Measurements from ENCODE around the gene TMEM120B.

Gene TMEM120B

GRCh38 chr12:121769297-121769830 is 56.8 kb downstream of the TMEM120B start:
- CTCF ChIA-PET, result no interaction called here
- no peak for TF ChIP-seq FOXK2 (IDR thresholded peaks at IDR 0.05)
- TF ChIP-seq ZNF384 (IDR thresholded peaks at IDR 0.05), result no peak
- TF ChIP-seq CTBP1 (IDR thresholded peaks at IDR 0.05; ENCODE audit: borderline replicate concordance), result no peak
- TF ChIP-seq ELF4 (IDR thresholded peaks at IDR 0.05), result no peak
- TF ChIP-seq NFRKB (IDR thresholded peaks at IDR 0.05), result no peak
- TF ChIP-seq SP1 (IDR thresholded peaks at IDR 0.05), result no peak
- no peak for TF ChIP-seq TARDBP (IDR thresholded peaks at IDR 0.05)
- no peak for TF ChIP-seq SUZ12 (IDR thresholded peaks at IDR 0.05)
- DNase-seq (ENCODE audit: extremely low spot score), result no peak
- POLR2A ChIA-PET, result no interaction called here

DNA sequence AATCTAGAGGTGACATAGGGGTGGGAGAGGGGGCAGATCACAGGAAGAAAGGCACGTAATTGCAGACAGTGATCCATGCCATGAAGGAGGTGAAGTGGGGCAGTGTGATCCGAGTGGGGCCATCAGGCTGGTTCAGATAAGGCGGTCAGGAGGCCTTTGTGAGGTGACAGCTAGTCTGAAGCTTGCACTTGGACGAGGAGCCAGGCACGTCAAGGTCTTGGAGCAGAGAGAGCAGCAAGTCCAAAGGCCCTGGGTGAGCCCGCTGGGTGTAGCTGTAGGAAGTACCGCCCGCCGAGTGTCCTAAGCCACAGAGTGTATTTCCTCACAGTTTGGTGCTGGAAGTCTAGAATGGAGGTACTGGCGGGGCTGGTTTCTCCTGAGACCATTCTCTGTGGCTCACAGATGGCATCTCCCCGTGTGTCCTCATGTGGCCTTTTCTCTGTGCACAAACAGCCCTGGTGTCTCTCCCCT is 57.3 kb downstream of the TMEM120B start:
- TF ChIP-seq L3MBTL2 (conservative IDR thresholded peaks at IDR 0.05), result no peak
- TF ChIP-seq FOXA1 (IDR thresholded peaks at IDR 0.05), result no peak
- TF ChIP-seq SUZ12 (IDR thresholded peaks at IDR 0.05), result no peak
- no peak for TF ChIP-seq FOXM1 (IDR thresholded peaks at IDR 0.05; ENCODE audit: borderline replicate concordance)
- TF ChIP-seq BHLHE40 (IDR thresholded peaks at IDR 0.05; ENCODE audit: borderline replicate concordance), result no peak
- no peak for TF ChIP-seq CTBP1 (IDR thresholded peaks at IDR 0.05; ENCODE audit: borderline replicate concordance)
- no peak for TF ChIP-seq TARDBP (IDR thresholded peaks at IDR 0.05)
- TF ChIP-seq NFRKB (IDR thresholded peaks at IDR 0.05), result no peak
- TF ChIP-seq FOXK2 (IDR thresholded peaks at IDR 0.05), result no peak
- no peak for TF ChIP-seq ZNF384 (IDR thresholded peaks at IDR 0.05)
- no peak for TF ChIP-seq HDGF (IDR thresholded peaks at IDR 0.05; ENCODE audit: borderline replicate concordance)
- no peak for TF ChIP-seq SP1 (IDR thresholded peaks at IDR 0.05)
- TF ChIP-seq, protein P1, sequence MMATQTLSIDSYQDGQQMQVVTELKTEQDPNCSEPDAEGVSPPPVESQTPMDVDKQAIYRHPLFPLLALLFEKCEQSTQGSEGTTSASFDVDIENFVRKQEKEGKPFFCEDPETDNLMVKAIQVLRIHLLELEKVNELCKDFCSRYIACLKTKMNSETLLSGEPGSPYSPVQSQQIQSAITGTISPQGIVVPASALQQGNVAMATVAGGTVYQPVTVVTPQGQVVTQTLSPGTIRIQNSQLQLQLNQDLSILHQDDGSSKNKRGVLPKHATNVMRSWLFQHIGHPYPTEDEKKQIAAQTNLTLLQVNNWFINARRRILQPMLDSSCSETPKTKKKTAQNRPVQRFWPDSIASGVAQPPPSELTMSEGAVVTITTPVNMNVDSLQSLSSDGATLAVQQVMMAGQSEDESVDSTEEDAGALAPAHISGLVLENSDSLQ (IDR thresholded peaks at IDR 0.05), result no peak
- no peak for TF ChIP-seq ARNT (IDR thresholded peaks at IDR 0.05)
- TF ChIP-seq LEF1 (IDR thresholded peaks at IDR 0.05; ENCODE audit: borderline replicate concordance), result no peak
- no peak for TF ChIP-seq ELF4 (IDR thresholded peaks at IDR 0.05)
- DNase-seq (ENCODE audit: extremely low spot score), result no peak
- CTCF ChIA-PET, result no interaction called here
- POLR2A ChIA-PET, result no interaction called here

GRCh38 chr12:121770388-121770787 is 57.8 kb downstream of the TMEM120B start:
- TF ChIP-seq BHLHE40 (IDR thresholded peaks at IDR 0.05; ENCODE audit: borderline replicate concordance), result no peak
- TF ChIP-seq, protein P1 (IDR thresholded peaks at IDR 0.05), result no peak
- no peak for TF ChIP-seq L3MBTL2 (conservative IDR thresholded peaks at IDR 0.05)
- TF ChIP-seq TARDBP (IDR thresholded peaks at IDR 0.05), result no peak
- no peak for TF ChIP-seq FOXM1 (IDR thresholded peaks at IDR 0.05; ENCODE audit: borderline replicate concordance)
- no peak for TF ChIP-seq ZNF384 (IDR thresholded peaks at IDR 0.05)
- no peak for TF ChIP-seq ELF4 (IDR thresholded peaks at IDR 0.05)
- TF ChIP-seq SP1 (IDR thresholded peaks at IDR 0.05), result no peak
- no peak for TF ChIP-seq LEF1 (IDR thresholded peaks at IDR 0.05; ENCODE audit: borderline replicate concordance)
- no peak for TF ChIP-seq FOXK2 (IDR thresholded peaks at IDR 0.05)
- no peak for TF ChIP-seq ARNT (IDR thresholded peaks at IDR 0.05)
- TF ChIP-seq HDGF (IDR thresholded peaks at IDR 0.05; ENCODE audit: borderline replicate concordance), result no peak
- TF ChIP-seq NFRKB (IDR thresholded peaks at IDR 0.05), result no peak
- TF ChIP-seq SUZ12 (IDR thresholded peaks at IDR 0.05), result no peak
- TF ChIP-seq FOXA1 (IDR thresholded peaks at IDR 0.05), result no peak
- TF ChIP-seq CTBP1 (IDR thresholded peaks at IDR 0.05; ENCODE audit: borderline replicate concordance), result no peak
- DNase-seq (ENCODE audit: extremely low spot score), result no peak
- CTCF ChIA-PET, result no interaction called here
- POLR2A ChIA-PET, result no interaction called here

GRCh38 chr12:121770813-121771625 is 58.5 kb downstream of the TMEM120B start:
- CTCF ChIA-PET, result no interaction called here
- no peak for TF ChIP-seq ZNF384 (IDR thresholded peaks at IDR 0.05)
- no peak for TF ChIP-seq FOXK2 (IDR thresholded peaks at IDR 0.05)
- TF ChIP-seq SUZ12 (IDR thresholded peaks at IDR 0.05), result no peak
- POLR2A ChIA-PET, result no interaction called here
- no peak for DNase-seq (ENCODE audit: extremely low spot score)

- CTCF ChIA-PET, result interaction anchor here (0.5 to 3.0 kb wide), 10 partner anchors 9 to 86 kb away, joined by 3 to 9 read pairs (median 4); partner anchors contain the start of genes RHOF and TMEM120B
- POLR2A ChIA-PET, result interaction anchor here (1.6 kb wide), 1 partner anchor 21 kb away, joined by 4 read pairs; the partner anchor contains the start of gene RHOF
- peak; percentile 87 for DNase-seq (ENCODE audit: extremely low spot score)
- TF ChIP-seq BHLHE40 (IDR thresholded peaks at IDR 0.05; ENCODE audit: borderline replicate concordance), result no peak
These were observed 60.6 kb downstream of the TMEM120B start for GRCh38 chr12:121773011-121773777.

DNA sequence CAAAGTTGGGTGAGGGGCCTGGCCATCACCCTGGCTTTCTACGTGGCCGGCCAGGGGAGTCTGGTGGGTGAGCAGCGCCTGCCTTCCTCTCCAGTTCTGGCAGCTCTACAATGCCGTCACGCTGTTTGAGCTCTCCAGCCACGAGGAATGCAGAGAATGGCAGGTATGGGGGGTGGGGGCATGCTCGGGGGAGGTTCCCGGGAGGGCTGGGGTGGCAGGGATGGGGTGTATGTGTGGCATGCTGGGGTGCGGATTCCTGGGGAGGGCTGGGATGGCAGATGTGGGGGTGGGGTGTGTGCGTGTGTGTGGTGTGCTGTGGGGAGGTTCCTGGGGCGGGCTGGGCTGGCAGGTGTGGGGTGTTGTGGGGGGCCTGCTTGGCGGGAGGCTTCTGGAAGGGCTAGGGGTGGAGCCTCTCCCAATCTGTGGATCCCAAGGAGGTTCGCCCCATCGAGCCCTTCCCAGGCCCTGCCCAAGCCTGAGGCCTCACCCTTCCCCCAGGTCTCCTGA is 62.5 kb downstream of the TMEM120B start:
- DNase-seq (ENCODE audit: extremely low spot score), result no peak
- CTCF ChIA-PET, result interaction anchor here (0.6 to 3.0 kb wide), 2 partner anchors 19 to 224 kb away, joined by 3 to 9 read pairs; partner anchors contain the start of gene RHOF
- POLR2A ChIA-PET, result no interaction called here
- TF ChIP-seq TARDBP (IDR thresholded peaks at IDR 0.05) (no peak), L3MBTL2 (conservative IDR thresholded peaks at IDR 0.05) (no peak), ZNF384 (IDR thresholded peaks at IDR 0.05) (no peak), FOXA1 (IDR thresholded peaks at IDR 0.05) (no peak), HDGF (IDR thresholded peaks at IDR 0.05; ENCODE audit: borderline replicate concordance) (no peak), NFRKB (IDR thresholded peaks at IDR 0.05) (no peak), LEF1 (IDR thresholded peaks at IDR 0.05; ENCODE audit: borderline replicate concordance) (no peak), SP1 (IDR thresholded peaks at IDR 0.05) (no peak), CTBP1 (IDR thresholded peaks at IDR 0.05; ENCODE audit: borderline replicate concordance) (no peak), ELF4 (IDR thresholded peaks at IDR 0.05) (no peak), BHLHE40 (IDR thresholded peaks at IDR 0.05; ENCODE audit: borderline replicate concordance) (no peak)
- TF ChIP-seq, protein P1 (IDR thresholded peaks at IDR 0.05), result no peak
